GM18858 (cell line): ENCODE results near the gene LORICRIN.
"Not testable (repeated sequence)": the region's sequence is repeated elsewhere in the genome, so short reads cannot be mapped to it uniquely, and the experiment has no call there.

Experiments
- ATAC-seq: cut with Tn5 transposase; IDR thresholded peaks from one replicate; pipeline ENCODE4 v1.9.1; 2021; ENCODE audit not compliant: unreplicated experiment

Gene LORICRIN

DNA sequence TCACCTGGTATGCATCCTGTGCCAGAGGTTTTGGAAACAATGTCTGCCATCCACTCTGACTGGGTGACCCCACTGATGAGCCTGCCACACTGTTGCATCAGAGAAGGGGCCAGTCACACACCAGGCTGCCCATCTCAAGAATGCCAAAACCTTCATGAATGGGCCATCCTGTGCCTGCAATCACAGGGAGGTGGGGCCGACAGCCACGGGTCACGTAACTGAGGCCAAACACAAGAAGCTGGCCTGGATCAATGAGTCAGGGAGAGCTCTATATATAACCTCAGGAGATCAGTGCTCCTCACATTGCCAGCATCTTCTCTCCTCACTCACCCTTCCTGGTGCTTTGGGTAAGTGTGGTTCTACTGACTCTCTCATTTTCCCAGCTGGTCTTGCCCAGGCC is at the start of gene LORICRIN:
Gene LORICRIN (plus strand): TSS at position 301 of the 400 bp plus-strand sequence. CDS start 1,263 bp downstream, outside the sequence.
- ATAC-seq = no peak

DNA sequence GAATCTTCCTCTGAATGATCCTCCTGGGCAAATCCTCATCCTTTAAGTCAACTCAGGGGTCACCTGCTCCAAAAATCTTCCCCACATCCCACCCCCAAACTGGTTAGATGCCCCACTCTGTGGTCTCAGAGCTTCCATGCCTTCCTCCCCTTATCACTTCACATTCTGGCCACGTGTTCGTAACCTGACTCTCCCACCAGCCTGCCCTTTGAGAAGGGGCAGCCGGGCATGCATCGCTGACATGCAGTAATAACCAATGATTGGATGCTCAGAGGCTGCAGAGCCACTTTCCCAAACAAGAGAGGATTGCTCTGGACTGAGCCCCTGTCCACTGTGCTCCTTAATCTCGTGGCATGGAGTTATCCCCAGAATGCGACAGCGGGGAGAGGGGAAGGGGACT is 49.3 kb upstream of the LORICRIN start:
- no peak for ATAC-seq

DNA sequence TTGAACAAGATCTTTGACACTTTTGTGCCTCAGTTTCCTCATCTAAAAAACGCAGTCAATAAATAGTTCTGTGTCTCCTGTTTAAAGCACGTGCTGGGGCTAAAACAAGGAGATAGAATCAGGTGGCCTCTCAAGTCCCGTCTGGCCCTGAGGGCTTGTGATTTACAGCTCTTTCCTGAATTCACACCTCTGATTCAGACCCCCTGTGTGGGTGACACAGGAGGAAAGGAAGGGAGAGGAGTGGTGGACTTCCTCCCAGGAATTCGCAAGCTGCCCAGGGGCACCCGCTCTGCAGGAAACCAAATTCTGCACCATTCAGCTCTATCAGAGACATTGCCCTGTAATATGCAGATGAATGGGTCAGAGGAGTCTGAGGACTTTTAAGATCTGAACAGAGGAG is 47.3 kb upstream of the LORICRIN start:
- ATAC-seq = no peak

DNA sequence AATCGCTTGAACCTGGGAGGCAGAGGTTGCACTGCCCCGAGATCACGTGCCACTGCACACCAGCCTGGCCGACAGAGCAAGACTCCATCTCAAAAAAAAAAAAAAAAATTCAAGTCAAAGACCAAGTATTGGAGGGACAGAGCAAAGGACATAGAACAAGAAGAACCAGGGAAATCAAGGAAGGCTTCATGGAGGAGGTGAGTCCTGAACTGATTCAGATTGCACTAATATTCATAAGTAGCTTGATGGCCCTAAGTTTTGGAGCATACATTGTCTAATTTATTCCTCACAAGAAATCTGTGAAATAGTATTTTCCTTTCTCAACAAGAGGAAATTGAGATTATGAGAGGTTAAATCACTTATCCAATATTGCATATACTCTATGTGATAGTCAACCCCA is 46.0 kb upstream of the LORICRIN start:
- ATAC-seq = no peak

GRCh38 chr1:153217212-153217611 is 42.3 kb upstream of the LORICRIN start, which contains the start of gene PRR9:
Gene PRR9 (plus strand): TSS chr1:153217584. CDS start chr1:153218145, 561 bp downstream.
- no peak for ATAC-seq

GRCh38 chr1:153217744-153218416 is 41.6 kb upstream of the LORICRIN start:
- no peak for ATAC-seq

GRCh38 chr1:153220606-153221303 is 38.7 kb upstream of the LORICRIN start:
- no peak for ATAC-seq

- not testable (repeated sequence) for ATAC-seq
Measured at GRCh38 chr1:153223040-153223891, 36.2 kb upstream of the LORICRIN start.

- no peak for ATAC-seq
Measured at GRCh38 chr1:153227810-153228209, 31.7 kb upstream of the LORICRIN start.

- ATAC-seq = no peak
Measured at GRCh38 chr1:153228491-153228890, 31.0 kb upstream of the LORICRIN start.

- ATAC-seq = not testable (repeated sequence)
Measured at GRCh38 chr1:153229076-153229829, 30.2 kb upstream of the LORICRIN start.

GRCh38 chr1:153231363-153231762 is 28.1 kb upstream of the LORICRIN start:
- no peak for ATAC-seq

DNA sequence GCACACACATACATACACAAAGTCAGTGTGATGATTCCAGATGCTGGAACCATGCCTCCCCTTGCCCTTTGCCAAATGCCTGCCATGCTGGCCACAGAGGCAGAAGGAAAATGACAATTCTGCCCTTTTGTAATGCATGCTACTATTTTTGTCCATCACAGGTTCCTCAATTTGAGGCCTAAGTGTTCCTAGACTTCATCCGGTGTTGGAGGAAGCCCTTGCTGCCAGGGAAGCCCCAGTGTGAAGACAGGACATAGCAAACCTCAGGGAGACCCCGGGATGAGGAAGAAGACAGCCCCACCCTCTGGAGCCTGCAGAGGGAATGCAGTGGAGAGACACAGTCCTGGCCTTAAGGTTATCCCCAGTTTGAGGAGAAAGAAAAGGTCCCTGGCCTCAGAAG is 27.7 kb upstream of the LORICRIN start:
- ATAC-seq = no peak

DNA sequence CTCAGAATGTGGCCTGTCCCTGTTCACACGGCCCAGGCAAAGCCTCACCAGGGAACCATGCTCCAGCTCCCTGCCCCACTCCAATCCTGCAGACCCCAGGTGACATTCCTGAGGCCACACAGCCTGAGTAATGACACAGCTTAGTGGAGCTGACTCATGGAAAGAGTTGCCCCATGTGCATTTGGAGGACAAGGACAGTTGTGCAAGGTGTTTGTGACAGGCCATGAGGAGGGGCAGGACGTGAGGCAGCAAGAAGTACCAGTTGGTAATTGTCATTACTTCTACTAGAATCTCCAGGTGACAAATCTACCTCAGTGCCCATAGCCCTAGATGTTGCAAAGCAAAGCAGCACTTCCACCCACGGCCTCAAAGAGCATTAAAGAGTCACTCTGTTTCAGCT is 26.9 kb upstream of the LORICRIN start:
- no peak for ATAC-seq

DNA sequence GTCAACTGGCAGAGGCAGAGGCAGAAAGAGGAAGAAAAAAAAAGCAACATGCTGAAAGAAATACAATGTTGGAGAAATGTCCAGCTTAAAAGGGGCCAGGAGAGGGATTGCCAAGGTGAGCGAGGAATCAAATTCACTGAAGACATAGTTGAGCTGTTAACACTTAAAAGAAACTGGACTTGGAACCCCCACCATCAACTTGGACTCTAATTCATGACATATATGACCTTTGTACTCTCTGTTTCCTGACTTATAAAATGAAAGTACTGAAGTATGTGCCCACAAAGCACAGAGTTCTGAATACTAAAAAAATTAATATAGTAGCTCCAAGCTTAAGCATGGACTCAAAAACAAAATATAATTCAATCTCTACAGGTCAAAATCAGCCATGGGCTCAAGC is 26.0 kb upstream of the LORICRIN start:
- no peak for ATAC-seq

- no peak for ATAC-seq
Measured at GRCh38 chr1:153238527-153238926, 21.0 kb upstream of the LORICRIN start.

GRCh38 chr1:153242160-153242559 is 17.3 kb upstream of the LORICRIN start:
- ATAC-seq = no peak

- ATAC-seq = no peak
Measured at GRCh38 chr1:153245466-153245865, 14.0 kb upstream of the LORICRIN start.

DNA sequence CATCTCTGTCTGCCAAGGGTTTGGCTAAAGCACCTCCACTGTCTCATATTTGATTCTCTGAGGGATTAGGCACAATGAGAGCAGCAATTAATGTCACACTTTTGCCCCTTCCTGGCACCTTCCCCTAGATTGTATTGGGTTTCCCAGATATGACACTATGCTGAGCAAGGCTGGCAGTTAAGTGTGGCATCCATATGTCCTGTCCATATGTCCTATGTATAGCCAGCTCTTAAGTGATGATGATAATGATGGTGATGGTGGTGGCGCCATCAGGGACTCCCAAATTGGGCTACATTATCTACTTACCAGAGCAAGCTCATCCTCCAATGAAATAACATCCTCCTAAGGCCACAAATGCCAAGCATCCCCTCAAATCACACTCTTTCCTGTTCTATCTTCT is 13.5 kb upstream of the LORICRIN start:
- ATAC-seq = no peak

DNA sequence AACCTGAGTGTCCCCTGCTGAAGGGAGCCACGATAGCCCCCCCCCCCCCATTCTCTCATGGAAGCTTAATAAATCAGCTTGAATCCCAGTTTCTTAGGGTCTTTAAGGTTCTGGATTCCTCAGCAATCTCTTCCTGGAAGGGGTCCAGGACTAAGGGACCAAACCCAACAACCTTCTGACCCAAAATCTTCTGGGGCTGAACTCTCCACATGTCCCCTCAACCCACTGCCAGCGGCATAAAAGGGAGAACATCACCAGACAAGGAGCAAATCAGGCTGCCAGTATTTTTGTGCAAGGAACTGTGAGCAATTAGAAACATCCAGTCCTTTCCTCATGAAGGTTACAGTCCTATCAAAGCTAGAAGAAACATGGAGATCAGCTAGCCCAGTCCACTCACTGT is 12.7 kb upstream of the LORICRIN start:
- ATAC-seq = no peak
